ENCODE data around the gene CCL25.

CCL25 gene

DNA sequence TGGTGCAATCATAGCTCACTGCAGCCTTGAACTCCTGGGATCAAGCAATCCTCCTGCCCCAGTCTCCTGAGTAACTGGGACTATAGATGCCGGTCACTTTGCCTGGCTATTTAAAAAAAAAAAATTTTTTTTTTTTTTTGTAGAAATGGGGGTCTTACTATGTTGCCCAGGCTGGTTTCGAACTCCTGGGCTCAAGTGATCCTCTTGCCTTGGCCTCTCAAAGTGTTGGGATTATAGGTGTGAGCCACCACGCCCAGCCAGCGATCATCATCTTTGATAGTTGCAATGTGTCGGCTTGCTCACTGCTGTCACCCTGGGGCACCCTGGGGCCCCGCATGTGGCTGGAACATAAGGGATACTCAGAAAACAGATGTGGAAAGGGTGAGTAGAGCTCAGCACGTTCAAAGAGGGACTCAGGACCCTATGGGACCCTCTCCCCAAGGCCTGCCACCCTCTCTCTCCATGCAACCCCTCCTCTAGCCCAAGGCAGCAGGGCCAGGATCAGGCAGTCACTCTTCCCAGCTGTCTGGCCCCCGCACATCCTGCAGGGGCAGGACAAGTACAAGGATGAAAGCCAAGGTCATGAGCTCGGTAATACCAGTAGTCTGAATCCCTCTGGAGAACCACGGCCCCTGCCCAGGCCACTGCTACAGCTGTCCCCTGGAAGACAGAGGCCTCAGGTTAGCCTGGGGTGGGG, 6.5 kb upstream of the CCL25 start:
- DNase-seq, result no peak

DNA sequence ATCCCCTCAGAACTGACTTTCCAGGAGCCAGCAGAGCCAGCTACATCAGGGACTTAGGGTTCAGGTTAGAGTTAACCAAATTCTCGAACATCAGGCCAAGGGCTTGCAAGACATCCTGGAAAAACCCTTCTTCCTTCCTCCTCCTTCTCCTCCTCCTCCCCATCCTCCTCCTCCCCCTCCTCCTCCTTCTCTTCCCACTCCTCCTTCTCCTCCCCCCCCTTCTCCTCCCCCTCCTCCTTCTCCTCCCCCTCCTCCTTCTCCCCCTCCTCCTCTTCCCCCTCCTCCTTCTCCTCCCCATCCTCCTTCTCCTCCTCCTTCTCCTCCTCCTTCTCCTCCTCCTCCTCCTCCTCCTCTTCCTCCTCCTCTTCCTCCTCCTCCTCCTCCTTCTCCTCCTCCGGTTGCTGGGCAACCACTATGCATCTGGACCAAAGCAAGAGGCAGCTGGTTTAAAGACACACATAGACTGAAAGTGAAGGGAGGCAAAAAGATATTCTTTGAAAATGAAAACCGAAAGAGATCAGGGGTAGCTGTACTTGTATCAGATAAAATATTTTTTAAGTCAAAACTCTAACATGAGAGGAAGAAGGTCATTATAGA, 5.9 kb upstream of the CCL25 start:
- DNase-seq, result no peak

DNA sequence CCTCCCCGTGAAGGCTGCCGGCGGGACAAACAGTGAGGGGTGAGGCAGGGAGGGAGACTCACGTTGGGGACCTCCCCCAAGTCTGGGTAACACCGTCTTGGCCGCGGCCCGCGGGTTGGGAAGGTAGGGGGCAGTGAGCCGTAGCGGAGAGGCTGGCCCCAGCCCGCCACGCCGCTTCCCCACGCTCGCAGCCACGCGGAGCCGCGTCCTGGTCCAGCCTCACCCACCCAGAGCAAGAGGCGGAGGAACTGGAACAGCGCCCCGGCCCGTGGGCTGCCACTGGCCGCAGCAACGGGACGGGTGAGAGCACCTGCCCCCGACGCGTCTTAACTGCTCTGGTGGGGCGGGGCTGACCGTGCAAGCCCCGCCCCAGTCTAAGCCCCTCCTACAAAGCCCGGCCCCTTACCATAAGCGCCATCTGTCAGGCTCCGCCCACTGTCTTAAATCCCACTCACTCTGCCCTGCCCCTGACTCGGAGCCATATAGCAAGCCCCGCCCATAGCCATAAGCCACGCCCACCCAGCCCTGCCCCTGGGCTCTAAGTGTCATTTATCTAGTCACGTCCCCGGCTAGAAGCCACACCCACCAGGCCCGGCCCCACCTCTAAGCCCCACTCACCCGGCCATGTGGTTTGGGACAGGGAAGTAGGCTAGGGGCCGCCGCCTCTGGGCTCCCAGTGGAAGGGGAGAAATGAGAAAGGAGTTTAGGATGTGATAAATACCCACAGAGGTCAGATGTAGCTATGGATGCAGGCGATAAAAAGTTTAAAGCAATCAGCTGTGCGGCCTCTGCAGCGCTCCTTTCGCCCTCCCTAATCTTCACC, 2.1 kb upstream of the CCL25 start:
- DNase-seq, result no peak

DNA sequence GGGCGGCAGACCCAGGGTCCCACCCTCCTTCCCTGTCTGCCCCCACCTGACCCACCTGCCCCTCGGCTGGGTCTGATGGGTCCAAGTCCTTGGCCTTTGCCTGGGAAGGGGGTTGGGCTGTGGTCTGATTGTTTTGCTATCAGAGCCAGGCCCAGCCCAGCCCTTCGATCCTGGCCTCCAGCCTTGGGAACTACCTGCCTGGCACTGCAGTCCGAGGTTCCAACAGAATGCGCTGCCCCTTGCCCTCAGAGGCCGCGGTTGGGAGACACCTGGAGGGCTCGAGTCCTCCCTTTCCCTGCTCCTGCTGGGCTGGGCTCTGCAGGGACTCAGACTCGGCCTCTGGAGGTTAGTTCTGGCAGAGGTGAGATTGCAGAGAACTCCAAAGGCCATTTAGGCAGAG, 1.6 kb downstream of the CCL25 start:
- no peak for DNase-seq

DNA sequence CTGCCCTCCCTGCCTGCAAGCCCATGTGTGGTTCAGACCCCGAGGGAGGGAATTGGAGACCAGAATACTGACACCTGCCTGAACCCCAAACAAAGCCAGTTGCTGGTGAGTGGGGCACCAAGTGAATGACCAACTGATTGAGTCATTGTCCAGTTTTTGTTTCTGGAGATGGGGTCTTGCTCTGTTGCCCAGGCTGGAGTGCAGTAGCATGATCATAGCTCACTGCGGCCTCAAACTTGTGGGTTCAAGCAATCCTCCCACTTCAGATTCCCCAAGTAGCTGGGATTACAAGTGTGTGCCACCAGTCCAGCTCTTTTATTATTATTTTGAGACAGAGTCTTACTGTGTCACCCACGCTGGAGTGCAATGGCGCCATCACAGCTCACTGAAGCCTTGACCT, 4.0 kb downstream of the CCL25 start:
- no peak for DNase-seq

DNA sequence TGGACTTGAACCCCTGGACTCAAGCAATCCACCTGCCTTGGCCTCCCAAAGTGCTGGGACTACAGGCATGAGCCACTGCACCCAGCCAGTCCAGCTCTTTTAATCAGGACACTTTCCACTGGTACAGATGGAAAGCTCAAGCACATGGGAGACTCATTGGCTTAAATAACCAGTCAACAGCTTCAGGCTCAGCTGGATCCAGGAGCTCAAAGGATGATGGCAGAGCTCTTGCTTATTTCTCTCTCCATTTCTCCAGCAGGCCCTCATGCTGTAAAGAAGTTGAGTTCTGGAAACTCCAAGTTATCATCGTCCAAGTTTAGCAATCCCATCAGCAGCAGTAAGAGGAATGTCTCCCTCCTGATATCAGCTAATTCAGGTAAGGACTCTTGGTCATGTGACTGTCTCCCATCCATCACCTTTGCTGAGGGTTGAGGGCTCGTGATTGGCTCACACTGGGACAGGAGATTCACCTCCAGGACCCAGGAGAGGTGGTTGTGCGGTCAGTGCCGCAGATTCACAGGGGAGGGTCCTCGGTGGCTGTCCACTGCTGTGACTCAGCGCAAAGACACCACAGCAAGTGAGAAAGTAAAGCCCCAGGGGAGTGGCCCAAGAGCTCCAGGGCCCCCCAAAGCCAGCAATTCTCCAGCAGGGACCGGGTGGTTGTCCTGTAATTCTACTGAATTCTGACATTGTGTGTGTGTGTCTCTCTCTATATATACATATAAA, 5.1 kb downstream of the CCL25 start:
- DNase-seq, result no peak

DNA sequence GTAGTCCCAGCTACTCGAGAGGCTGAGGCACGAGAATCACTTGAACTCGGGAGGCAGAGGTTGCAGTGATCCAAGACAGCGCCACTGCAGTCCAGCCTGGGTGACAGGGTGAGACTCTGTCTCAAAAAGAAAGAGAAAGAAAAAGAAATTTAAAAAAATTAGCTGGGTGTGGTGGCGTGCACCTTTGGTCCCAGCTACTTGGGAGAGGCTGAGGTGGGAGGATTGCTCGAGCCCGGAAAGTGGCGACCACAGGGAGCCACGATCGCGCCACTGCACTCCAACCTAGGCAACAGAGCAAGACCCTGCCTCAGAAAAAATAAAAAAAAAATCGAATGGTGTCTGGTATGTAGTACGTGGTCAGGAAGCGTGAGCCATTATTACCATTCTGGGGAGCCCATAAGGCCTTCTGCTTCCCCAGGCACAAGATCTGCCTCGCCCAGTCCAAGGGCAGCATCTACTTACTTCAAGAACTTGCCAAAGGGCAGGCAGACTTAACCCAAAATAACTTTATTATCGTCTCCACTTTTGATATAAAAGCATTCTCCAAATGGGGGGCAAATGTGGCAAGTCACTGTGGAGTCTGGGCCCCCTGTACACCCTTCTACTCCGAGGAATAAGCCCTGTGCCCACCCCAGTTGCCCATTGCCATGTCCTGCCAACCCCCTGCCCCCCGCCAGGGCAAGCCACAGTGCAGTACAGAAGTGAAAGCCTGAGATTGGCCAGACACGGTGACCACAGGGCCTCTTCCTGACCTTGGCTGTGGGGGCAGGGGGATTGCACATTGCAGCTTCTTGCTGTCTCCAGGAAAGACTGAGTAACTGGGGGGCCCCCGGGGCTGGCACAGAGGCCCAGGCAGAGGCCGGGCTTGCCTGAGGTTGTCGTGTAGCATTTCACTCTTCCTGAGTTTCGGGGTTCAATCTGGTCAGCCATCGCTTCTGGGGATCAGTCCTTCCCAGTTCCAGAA, 12.6 kb downstream of the CCL25 start:
- no peak for DNase-seq

DNA sequence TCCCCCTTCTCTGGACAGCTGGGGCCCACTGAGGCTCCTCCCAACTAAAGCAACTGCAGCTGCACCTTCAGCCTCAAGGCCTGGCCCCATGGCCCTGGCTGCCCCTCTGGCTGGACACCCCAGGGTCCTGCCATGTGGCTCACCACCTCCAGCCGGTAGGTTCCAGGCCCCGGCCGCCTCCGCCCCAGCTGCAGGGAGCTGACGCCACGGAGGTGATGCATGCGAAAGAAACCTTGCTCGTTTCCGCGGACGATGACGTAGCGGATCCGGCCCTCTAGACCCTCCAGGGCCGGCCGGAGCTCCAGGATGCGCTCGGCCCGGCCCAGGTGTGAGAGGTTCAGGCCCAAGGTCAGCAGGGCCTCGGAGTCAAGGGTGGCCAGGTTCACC, 13.3 kb downstream of the CCL25 start:
- no peak for DNase-seq

DNA sequence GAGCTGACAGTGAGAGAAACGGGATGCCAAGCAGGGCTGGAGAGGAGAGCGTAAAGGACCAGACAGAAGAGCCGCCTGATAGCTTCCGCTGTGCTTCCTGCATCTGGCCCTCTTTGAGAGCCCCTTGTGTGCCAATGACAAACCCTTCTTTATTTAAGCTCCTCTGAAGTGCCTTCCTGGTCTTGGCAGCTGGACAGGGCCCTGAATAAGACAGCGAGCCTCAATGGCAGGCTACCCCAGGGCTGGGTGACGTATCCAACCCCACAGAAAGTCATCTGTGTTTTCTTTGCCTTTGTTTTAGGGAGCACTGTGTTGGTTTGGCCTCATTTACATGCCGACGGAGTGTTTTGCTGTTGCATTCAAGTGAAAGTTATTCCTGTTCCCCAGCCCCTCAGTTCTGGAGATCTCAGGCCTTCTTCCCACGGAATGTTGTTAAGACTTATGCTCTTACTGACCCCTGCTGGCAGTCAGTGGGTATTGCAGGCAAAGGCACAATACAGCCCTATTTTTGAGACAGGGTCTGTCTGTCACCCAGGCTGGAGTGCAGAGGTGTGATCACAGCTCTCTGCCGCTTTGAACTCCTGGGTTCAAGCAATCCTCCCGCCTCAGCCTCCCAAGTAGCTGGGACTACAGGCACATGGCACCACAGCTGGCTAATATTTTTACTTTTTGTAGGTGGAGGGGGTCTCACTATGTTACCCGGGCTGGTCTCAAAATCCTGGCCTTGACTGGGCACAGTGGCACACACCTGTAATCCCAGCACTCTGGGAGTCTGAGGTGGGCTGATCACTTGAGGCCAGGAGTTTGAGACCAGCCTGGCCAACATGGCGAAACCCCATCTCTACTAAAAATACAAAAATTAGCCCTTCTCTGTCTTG, 16.8 kb downstream of the CCL25 start:
- no peak for DNase-seq

DNA sequence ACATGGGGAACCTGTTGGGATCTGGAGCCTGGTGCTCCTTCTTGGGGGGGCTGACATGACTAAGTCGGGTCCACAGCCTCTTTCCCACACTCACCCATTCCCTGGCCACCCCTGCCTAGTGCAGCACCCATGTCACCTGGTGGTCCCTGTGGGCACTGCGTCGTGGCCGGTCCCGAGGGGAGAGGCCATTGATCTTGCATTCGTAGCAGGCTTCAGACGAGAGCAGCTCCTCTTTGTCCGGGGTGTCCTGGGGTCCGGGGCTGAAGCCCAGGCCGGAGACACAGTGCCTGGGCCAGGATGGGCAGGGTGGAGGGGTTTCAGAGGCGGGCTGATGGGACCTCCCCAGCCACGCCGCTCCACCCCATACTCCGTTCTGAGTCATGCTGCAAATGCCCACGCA, 19.4 kb downstream of the CCL25 start:
- no peak for DNase-seq

DNA sequence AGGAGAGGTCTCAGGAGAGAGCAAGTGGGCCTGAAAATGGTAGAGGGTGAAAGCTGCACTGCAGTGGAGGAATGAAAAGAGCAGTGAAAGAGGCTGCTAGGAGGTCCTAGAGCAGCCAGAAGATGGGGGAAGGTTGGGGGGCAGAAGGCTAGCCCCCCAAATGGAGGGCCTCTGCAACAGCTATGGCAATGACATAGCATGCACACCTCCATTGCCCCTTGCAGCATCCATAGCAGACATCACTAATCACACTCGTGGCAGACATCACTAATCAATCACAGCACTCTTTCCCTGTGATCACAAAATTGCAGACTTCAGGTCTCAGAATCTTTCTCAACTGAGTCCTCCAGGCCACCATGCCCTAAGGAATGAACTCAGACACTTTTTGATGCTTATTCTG, 21.9 kb downstream of the CCL25 start:
- DNase-seq, result no peak

DNA sequence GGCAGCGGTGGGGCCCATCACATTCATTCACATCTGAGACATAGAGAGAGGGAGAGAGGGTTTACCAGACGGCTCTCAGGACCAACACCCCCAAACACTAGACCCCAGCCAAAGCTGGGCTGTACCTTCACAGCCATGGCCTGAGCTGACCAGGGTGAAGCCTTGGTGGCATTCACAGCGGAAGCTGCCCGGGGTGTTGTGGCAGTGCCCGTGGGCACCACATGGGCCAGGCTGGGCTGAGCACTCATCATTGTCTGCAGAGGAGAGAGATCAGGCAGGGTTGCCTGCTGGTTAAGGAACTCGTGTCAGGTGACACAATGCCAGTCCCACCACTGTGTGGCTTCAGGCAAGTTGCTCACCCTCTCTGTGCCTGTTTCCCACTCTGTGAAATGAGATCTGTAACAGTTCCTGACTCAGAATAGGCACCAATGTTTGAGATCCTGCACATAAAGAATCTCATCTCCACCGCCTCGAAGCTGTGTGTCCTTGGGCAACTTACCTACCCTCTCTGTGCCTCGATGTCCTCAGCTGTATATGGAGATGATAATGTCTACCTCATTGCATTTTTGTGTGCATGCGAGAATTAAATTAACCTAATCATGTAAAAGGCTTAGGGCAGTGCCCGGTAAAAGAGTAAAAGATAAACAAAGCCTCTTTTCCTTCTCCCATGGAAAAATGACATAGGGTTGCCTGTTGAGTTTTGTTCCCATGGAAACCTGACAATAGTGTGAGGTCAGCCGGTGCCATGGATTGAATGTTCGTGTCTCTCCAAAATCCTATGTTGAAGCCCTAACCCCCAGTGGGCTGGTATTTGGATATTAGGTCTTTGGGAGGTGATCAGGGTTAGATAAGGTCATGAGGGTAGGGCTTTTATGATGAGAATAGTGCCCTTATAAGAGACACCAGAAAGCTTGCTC, 22.9 kb downstream of the CCL25 start:
- DNase-seq, result no peak

DNA sequence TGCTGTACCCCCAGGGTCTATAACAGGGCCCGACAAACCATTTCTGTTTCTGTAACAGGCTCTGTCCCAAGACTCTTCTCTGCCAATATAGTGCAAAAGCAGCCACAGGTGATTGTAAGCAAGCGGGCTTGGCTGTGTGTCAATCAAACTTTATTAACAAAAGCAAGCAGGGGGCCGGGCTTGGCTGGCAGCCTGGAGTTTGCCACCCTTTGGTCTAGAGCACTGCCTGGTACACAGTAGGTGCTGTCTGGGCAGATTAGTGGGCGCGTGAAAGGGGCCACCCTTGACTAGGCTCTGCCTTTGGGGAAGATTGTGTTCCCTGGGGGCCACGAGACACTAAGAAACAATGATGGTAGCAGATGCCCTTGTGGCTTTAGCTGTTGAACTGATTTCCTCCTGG, 27.4 kb downstream of the CCL25 start:
- no peak for DNase-seq

DNA sequence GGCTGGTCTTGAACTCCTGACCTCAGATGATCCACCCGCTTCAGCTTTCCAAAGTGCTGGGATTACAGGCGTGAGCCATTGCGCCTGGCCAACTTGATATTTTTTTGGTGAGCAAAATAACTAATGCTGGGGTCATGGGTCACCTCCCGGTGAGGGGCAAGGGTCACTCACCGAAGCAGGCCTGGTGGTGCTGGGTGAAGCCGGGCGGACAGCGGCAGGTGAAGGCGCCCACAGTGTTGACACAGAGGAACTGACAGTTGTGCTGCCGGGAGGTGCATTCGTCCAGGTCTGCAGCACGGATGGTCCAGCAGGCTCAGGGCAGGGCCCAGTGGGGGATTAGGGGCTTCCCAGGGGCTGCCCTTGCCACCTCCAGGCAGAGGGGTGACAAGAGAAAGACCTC, 28.3 kb downstream of the CCL25 start:
- no peak for DNase-seq

DNA sequence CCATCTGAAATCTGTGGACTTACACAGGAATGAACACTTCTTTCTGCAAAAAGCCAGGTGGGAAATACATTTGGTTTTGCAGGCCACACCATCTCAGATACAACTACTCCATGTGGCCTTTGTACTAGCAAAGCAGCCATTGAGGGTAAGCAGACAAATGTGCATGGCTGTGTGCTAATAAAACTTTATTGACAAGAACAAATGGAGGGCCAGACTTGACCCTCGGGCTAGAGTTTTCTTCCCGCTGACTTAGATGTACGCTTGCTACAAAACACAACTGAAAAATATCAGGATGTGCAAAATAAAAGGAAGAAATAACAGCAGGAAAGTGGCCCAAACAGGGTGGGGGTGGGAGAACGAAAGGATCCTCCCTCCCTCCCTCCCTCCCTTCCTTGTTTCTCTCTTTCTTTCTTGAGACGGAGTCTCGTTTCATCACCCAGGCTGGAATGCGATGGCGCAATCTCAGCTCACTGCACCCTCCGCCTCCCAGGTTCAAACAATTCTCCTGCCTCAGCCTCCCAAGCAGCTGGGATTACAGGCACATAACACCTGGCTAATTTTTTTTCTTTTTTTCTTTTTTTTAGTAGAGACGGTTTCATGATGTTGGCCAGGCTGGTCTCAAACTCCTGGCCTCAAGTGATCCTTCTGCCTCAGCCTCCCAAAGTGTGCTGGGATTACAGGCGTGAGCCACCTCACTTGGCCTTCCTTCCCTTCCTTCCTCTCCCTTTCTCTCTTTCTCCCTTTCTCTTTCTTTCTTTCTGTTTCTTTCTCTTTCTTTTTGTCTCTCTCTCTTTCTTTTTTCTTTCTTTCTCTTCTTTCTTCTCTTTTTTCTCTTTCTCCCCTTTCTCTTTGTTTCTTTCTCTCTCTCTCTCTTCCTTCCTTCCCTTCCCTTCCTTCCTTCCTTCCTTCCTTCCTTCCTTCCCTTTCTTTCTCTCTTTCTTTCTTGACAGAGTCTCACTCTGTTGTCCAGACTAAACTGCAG, 29.3 kb downstream of the CCL25 start:
- no peak for DNase-seq

DNA sequence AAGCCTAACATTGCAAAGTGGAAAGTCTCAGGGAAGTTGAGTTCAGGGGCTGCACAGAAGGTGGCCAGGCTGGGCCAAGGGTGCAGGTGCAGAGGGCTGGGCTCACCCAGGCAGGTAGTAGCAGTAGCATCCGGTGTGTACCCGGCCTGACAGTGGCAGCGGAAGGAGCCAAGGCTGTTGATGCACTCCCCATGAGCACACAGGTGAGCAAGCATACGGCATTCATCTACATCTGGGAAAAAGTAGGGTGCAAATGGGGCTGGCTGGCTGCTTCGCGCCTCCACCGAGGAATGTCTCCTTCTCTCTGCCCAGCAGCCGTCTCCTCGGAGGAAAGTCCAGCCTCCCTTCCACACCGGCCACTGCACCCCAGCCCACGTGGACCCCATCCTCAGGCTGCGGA, 30.6 kb downstream of the CCL25 start:
- no peak for DNase-seq

DNA sequence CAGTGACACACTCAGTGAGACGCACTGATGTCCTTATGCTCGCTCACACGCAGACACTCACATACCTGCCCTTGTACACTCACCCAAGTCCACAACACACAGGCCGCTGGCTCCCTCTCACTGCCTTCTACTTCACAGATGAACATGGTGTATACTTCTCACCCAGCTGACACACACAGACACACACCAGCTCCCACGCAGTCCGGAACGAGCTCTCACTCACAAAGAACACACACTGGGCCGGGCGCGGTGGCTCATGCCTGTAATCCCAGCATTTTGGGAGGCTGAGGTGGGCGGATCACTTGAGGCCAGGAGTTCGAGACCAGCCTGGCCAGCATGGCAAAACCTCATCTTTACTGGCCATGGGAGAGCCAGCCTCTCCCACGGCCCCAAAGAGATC, 31.6 kb downstream of the CCL25 start:
- DNase-seq, result no peak

DNA sequence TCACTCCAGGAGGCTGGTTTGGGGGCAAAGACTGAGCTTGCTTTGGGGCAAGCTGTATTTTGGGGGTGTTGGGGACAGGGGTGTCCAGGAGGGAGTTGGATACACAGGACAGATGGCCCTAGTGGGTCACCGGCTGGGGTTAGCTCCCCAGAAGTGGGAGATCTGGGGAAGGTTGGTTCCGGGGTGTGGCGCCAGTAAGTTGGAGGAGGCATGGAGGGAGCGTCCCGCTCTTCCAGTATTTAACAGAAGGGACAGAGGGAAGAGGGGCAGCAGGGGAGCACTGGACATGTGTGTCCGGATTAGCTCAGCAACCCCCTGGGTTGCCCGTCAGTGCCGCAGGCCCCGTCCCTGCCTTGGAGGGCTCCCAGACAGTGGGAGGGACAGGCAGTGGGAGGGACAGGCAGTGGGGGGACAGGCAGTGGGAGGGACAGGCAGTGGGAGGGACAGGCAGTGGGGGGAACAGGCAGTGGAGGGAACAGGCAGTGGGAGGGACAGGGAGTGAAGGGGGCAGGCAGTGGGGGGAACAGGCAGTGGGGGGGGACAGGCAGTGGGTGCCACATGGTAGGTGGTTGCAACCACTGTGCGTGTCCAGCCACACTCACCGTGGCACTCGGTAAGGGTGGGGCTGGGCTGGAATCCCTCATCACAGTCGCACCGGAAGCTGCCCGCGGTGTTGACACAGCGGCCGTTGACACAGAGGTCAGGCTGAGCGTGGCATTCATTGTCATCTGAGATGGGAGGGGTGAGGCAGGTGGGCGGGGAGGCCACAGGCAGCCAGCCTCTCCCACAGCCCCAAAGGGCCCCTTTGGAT, 33.2 kb downstream of the CCL25 start:
- peak; percentile 62 for DNase-seq

Data from NCI-H510A (cell line).